HL-60 (cell line): ENCODE results near the gene LZTR1.

Source experiments
- GABPA ChIP-seq: IDR thresholded peaks from 2 replicates; pipeline ENCODE4 v1.6.1; 2012; ENCODE audit warnings: low read depth
- POLR2AphosphoS5 ChIP-seq: IDR thresholded peaks from 2 replicates; pipeline ENCODE4 v1.6.1; 2012; ENCODE audit warnings: low read depth
- TF ChIP-seq, protein P1 (sequence below): IDR thresholded peaks from one replicate; pipeline ENCODE4 v1.5.1; 2011; ENCODE audit warnings: low read length, control low read depth, inconsistent platforms; ENCODE audit not compliant: insufficient read depth
- TF ChIP-seq, protein P2 (sequence below): IDR thresholded peaks from 2 replicates; pipeline ENCODE4 v1.6.1; 2012; ENCODE audit warnings: low read depth; ENCODE audit not compliant: insufficient replicate concordance

DNA sequence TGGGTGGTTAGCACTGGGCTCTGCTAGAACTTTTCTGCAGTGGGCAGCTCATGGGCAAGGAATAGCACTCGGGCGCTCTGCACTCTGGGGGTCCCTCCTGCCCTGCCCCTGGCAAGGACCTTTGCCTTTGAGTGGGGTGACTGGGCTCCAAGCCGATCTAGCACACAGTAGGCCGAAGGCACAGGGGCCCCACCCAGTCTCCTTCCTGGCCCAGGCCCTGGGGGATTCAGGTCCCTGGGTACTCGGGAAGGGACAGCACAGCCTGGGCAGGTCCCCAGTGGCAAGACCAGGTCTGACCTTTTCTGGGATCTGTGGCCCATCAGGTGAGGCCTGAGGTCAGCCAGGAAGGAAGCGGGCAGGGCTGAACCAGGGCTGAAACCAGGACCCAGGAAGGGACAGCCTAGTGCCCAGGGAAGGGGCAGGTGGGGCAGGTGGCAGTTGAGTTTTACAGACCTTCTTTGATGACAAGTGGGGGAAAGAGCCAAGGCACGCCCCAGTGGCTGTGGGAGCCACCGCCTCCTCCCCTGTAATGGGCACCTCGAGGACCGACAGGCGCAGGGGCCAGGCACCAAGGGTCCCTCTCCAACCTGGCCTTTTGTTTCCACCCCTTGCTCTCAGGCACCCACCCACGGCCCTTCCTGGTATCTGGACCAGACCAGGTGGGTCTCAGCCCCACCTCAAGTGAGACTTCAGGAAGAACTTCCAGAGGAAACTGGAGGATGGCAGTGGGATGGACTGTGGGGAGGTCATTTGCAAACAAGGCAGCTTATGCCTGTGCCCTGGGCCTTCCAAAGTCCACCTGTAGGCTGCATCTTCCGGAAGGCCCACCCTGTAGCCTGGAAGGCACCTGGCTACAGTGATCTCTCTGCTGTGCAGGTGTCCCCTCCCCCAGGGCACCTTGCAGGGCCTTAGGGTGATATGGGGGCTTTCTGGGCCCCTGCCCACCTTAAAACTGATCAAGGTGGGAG, 15.9 kb upstream of the LZTR1 start:
- TF ChIP-seq, protein P1, sequence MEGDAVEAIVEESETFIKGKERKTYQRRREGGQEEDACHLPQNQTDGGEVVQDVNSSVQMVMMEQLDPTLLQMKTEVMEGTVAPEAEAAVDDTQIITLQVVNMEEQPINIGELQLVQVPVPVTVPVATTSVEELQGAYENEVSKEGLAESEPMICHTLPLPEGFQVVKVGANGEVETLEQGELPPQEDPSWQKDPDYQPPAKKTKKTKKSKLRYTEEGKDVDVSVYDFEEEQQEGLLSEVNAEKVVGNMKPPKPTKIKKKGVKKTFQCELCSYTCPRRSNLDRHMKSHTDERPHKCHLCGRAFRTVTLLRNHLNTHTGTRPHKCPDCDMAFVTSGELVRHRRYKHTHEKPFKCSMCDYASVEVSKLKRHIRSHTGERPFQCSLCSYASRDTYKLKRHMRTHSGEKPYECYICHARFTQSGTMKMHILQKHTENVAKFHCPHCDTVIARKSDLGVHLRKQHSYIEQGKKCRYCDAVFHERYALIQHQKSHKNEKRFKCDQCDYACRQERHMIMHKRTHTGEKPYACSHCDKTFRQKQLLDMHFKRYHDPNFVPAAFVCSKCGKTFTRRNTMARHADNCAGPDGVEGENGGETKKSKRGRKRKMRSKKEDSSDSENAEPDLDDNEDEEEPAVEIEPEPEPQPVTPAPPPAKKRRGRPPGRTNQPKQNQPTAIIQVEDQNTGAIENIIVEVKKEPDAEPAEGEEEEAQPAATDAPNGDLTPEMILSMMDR, result no peak
- TF ChIP-seq POLR2AphosphoS5, result no peak
- TF ChIP-seq, protein P2, sequence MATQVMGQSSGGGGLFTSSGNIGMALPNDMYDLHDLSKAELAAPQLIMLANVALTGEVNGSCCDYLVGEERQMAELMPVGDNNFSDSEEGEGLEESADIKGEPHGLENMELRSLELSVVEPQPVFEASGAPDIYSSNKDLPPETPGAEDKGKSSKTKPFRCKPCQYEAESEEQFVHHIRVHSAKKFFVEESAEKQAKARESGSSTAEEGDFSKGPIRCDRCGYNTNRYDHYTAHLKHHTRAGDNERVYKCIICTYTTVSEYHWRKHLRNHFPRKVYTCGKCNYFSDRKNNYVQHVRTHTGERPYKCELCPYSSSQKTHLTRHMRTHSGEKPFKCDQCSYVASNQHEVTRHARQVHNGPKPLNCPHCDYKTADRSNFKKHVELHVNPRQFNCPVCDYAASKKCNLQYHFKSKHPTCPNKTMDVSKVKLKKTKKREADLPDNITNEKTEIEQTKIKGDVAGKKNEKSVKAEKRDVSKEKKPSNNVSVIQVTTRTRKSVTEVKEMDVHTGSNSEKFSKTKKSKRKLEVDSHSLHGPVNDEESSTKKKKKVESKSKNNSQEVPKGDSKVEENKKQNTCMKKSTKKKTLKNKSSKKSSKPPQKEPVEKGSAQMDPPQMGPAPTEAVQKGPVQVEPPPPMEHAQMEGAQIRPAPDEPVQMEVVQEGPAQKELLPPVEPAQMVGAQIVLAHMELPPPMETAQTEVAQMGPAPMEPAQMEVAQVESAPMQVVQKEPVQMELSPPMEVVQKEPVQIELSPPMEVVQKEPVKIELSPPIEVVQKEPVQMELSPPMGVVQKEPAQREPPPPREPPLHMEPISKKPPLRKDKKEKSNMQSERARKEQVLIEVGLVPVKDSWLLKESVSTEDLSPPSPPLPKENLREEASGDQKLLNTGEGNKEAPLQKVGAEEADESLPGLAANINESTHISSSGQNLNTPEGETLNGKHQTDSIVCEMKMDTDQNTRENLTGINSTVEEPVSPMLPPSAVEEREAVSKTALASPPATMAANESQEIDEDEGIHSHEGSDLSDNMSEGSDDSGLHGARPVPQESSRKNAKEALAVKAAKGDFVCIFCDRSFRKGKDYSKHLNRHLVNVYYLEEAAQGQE, result no peak
- TF ChIP-seq GABPA, result no peak
